ENCODE results near the gene C22orf31. TPM values are rescaled to one million over a fixed set of nuclear protein-coding genes. Genes with fewer than 3 reads are reported as not detected.

The C22orf31 gene
- polyA plus RNA-seq, 12 donors: 1.2 to 3.6 (median 2.0) TPM; not detected in 2

- no peak for DNase-seq
These were observed 20.0 kb upstream of the C22orf31 start for GRCh38 chr22:29081517-29082236.

DNA sequence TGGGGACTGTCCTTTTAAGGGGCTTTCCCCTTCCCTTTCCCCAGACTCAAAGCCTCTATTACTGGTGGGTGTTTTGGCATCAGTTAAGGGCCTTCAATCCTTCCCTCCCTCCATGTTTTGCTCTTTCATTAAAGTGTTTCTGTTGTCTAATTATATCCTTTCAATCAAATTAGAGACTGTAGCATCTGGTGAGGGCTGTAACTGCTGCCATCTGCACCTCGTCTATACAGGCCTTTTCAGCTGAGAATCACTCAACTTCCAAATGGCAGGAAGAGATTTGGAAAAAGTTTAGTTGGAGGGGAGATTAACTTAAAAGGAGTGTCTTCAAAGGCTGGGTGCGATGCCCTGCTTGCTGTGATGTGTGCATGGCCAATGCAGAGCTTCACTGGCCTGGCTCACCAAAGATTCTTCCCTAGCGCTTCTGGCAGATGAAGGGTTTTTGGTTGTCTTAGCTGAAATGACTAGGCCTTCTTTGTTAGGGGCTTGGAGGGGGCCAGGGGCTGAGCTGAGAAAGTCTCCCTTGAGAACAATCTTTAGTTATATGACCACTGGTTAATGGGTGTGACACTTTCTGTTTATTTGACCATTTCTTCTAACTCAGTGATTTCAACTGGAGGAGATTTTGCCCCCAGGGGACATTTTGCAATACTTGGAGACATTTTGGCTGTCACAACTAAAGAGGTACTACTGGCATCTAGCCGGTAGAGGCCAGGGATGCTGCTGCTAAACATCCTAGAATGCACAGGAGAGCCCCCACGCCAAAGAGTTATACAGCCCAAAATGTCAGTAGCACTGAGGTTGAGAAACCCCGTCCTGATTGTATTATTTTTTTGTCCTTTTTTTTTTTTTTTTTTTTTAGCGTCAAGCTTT lies 18.7 kb upstream of the C22orf31 start:
- DNase-seq: no peak

DNA sequence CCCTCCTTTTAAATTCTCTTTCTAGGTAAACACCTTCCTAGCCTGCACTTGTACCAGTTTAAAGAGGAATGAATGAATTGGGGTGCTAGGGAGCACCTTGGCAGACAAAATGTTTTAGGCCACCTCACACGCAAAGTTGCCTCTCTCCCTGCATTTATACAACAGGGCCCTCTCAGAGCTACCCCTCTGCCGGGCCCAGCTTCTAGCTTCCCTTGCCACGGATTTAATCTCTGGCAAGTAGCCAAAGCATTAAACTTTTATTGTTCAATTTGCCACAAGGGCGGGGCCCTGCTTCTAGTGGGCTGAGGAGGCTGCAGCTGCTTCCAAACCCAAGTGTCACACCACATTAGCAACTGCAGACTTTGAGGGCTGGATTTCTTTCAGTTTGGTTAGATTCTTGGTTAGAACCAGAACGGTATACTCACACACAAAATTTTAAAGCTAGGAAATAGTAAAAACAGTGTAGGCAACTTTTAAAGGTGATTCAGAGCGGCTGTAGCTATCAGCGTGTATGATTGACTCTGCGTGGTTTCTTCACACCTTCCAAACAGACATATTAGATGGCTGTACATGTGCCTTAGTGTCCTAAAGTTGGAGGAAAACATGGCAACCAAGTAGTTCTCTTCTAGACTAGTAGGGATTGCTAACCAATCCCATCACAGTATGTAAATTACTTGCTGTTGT lies 17.7 kb upstream of the C22orf31 start:
- DNase-seq: peak; percentile 39

GRCh38 chr22:29078869-29079207 lies 17.2 kb upstream of the C22orf31 start:
- no peak for DNase-seq

GRCh38 chr22:29078036-29078868 lies 16.6 kb upstream of the C22orf31 start:
- DNase-seq: no peak

DNA sequence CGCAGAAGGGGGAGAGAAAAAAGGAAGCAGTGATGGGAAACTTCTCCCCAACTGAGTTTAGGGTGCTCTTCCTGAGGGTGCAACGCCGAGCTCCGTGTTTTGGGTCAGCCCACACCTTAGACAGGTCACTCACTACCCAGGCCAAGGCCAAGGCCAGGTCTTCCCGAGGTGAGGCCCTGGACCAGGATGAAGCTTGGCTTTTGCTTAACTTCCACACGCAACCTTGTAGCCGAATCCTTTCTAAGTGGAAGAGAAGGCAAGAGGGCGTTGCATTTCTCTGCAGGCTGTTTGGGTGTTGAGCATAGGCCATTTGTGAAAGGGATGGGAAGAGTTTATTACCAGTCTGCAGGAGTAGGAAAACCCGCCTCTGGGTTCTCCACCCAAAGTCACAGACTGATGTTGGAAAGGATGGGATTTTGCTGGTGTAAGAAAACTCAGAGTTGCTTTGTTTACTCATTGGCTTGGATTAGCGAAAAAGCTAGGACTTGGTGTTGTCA lies 12.7 kb upstream of the C22orf31 start:
- no peak for DNase-seq

- peak; percentile 41 for DNase-seq
These were observed 12.1 kb upstream of the C22orf31 start for GRCh38 chr22:29073618-29074275.

GRCh38 chr22:29072979-29073617 lies 11.5 kb upstream of the C22orf31 start, which contains the start of gene KREMEN1:
Gene KREMEN1, plus strand, starts transcription at chr22:29073035. Its CDS starts 96 bp downstream, at chr22:29073131.
- no peak for DNase-seq

GRCh38 chr22:29072193-29072978 lies 10.8 kb upstream of the C22orf31 start:
- DNase-seq: peak; percentile 66

- no peak for DNase-seq
These were observed 9.8 kb upstream of the C22orf31 start for GRCh38 chr22:29071261-29072045.

- no peak for DNase-seq
These were observed 8.9 kb upstream of the C22orf31 start for GRCh38 chr22:29070490-29070889.

GRCh38 chr22:29069463-29069862 lies 7.8 kb upstream of the C22orf31 start:
- DNase-seq: no peak

GRCh38 chr22:29065468-29066190 lies 4.0 kb upstream of the C22orf31 start:
- no peak for DNase-seq

DNA sequence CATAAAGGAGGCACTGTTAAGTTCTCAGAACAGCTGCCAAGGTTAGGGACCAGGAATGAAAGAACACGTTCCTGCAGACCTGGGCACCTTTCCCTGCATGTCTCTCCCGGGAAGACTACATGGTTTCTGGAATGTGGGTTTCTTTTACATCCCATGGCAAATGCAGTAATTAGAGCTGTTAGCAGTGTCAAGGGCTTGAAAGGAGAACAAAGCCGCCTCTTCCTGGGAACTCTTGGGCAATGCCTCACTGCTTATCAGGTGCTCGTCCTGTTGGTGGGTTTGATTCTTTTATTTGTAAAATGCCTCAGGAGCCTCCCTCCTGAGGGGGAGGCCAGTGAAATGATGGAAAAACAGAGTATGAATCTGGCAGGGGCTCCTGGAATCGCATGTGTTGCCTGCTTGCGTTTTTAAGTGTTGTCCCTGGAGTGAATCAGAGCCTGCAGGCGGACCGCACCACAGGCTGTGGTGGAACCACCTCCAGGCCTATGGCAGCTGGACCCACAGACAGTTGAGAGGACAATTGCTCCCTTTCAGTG lies 723 bp upstream of the C22orf31 start:
- peak; percentile 25 for DNase-seq

DNA sequence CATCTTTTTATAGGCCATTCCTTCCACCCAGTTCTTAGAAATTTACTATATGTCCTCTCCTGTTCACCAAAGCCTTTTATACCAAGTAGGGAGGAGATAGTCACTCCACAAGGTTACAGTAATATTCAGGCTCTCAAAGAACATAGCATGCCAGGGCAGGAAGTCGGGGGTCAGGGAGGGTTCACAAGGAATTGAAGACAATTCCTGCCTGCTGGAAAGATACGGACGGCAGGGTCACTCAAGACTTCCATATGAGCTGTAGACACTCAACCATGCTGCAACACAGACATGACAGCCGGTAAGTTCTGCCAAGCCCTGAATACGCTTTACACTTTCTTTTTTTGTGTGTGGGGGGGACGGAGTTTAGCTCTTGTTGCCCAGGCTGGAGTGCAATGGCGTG lies 700 bp downstream of the C22orf31 start:
- DNase-seq: no peak

DNA sequence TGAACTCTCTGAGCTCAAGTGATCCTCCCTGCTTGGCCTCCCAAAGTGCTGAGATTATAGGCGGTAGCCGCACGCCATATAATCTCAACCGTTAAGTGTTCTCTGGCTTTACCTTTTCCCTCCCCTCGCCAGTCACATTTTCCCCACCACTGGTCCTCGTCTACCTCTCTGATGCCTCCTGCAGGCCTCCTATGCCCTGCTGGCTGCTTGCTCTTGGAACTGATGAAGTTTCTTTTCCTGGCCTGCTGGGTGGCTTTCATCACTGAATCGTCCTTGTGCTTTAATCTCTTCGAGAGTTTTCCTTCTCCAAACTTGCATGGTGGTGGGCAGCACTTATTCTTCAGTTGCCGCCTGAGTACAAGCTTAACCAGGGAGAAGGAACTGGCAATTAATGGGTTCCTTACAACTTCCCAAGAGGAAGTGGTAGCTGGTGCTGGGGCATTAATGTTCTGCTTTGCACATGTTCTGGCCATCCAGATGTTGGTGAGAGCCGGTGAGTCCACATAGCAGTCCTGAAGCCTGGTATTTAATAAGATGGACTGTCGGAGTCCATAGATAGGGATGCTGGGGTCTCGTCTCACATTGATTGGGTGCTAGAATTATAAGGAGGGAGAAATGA lies 1.3 kb downstream of the C22orf31 start:
- no peak for DNase-seq

GRCh38 chr22:29056472-29056871 lies 5.2 kb downstream of the C22orf31 start:
- DNase-seq: no peak
